OCI-LY1 (cell line): ENCODE data around the gene CC2D1A.

ENCODE experiments used
- H2AFZ ChIP-seq: fragments of 200-600 bp; sonication (generic), shearing (Covaris generic); 2 replicates; pipeline ENCODE4 v1.6.0; 2014; ENCODE audit warnings: antibody characterized with exemption, mild to moderate bottlenecking, low read length
- H3F3A ChIP-seq: fragments of 200-600 bp; sonication (generic), shearing (Covaris generic); 2 replicates; pipeline ENCODE4 v1.6.0; 2014; ENCODE audit warnings: mild to moderate bottlenecking, antibody characterized with exemption, low read length, moderate library complexity; ENCODE audit not compliant: insufficient read depth
- H3K27ac ChIP-seq: fragments of 200-600 bp; sonication (generic); 2 replicates; pipeline ENCODE4 v1.5.1; 2014; ENCODE audit warnings: low read length, mixed run types, mild to moderate bottlenecking, low read depth; ENCODE audit not compliant: poor library complexity, severe bottlenecking
- H3K27me3 ChIP-seq: fragments of 200-600 bp; sonication (generic); 2 replicates; pipeline ENCODE4 v1.6.0; 2014; ENCODE audit warnings: antibody characterized with exemption, mild to moderate bottlenecking, low read length, moderate library complexity; ENCODE audit not compliant: insufficient read depth
- H3K36me3 ChIP-seq: fragments of 200-600 bp; sonication (generic); 2 replicates; pipeline ENCODE4 v1.6.1; 2014; ENCODE audit warnings: mild to moderate bottlenecking, antibody characterized with exemption, low read length, moderate library complexity, mixed read lengths; ENCODE audit not compliant: insufficient read depth
- H3K4me1 ChIP-seq: fragments of 200-600 bp; sonication (generic); 2 replicates; pipeline ENCODE4 v1.5.1; 2014; ENCODE audit warnings: mild to moderate bottlenecking, low read length, moderate library complexity; ENCODE audit not compliant: insufficient read depth, severe bottlenecking
- H3K4me2 ChIP-seq: fragments of 200-600 bp; sonication (generic), shearing (Covaris generic); 2 replicates; pipeline ENCODE4 v1.6.1; 2014; ENCODE audit warnings: low read length
- H3K4me3 ChIP-seq: fragments of 200-600 bp; sonication (generic); 2 replicates; pipeline ENCODE4 v1.5.1; 2014; ENCODE audit warnings: low read length, low read depth, mild to moderate bottlenecking, mixed read lengths; ENCODE audit not compliant: poor library complexity, severe bottlenecking
- H3K79me2 ChIP-seq: fragments of 200-600 bp; shearing (Covaris generic); 2 replicates; pipeline ENCODE4 v1.6.1; 2016; ENCODE audit warnings: mixed run types, low read length, mixed read lengths; ENCODE audit not compliant: insufficient read depth
- H3K9ac ChIP-seq: fragments of 200-600 bp; sonication (generic), shearing (Covaris generic); 2 replicates; pipeline ENCODE4 v1.6.1; 2014; ENCODE audit warnings: mild to moderate bottlenecking, low read length, mixed read lengths
- H3K9me2 ChIP-seq: fragments of 200-600 bp; sonication (generic), shearing (Covaris generic); 2 replicates; pipeline ENCODE4 v1.6.1; 2014; ENCODE audit warnings: low read depth, mild to moderate bottlenecking, low read length, mixed read lengths
- H3K9me3 ChIP-seq: fragments of 200-600 bp; shearing (Covaris generic); 2 replicates; pipeline ENCODE4 v1.6.1; 2014; ENCODE audit warnings: low read length, mixed read lengths
- H4K20me1 ChIP-seq: fragments of 200-600 bp; sonication (generic), shearing (Covaris generic); 2 replicates; pipeline ENCODE4 v1.6.0; 2016; ENCODE audit warnings: mild to moderate bottlenecking, low read length; ENCODE audit not compliant: insufficient read depth
- CTCF ChIP-seq: fragments of 200-600 bp; sonication (generic), shearing (Covaris generic); IDR thresholded peaks from 2 replicates; pipeline ENCODE4 v1.5.1; 2017; ENCODE audit warnings: mild to moderate bottlenecking, antibody characterized with exemption, low read length, moderate library complexity, mixed read lengths
- EZH2 ChIP-seq: fragments of 200-600 bp; sonication (generic), shearing (Covaris generic); IDR thresholded peaks from 2 replicates; pipeline ENCODE4 v1.8.0; 2017; ENCODE audit warnings: borderline replicate concordance, mixed run types, mild to moderate bottlenecking, antibody characterized with exemption, low read length, moderate library complexity, mixed read lengths

Gene CC2D1A

GRCh38 chr19:13923194-13923987, 17.4 kb downstream of the CC2D1A start:
- Histone ChIP-seq H3K27ac (no peak overlapping the region), H4K20me1 (no peaks in the 10 kb centered on the region), H3K36me3 (peaks cover 76% of the 10 kb centered on the region), H3F3A (no peaks in the 10 kb centered on the region), H2AFZ (no peak overlapping the region), H3K4me2 (no peak overlapping the region), H3K9ac (no peak overlapping the region), H3K9me3 (0 out of 2 replicates have a peak, but pooled peaks cover 2% of the 10 kb centered on the region), H3K4me1 (no peaks in the 10 kb centered on the region), H3K79me2 (no peaks in the 10 kb centered on the region), H3K27me3 (no peaks in the 10 kb centered on the region), H3K9me2 (no peaks in the 10 kb centered on the region), H3K4me3 (no peak overlapping the region)
- TF ChIP-seq CTCF (no peak), EZH2 (no peak)

GRCh38 chr19:13926010-13926409, 20.0 kb downstream of the CC2D1A start:
- Histone ChIP-seq H3K9me2 (no peaks in the 10 kb centered on the region), H3K9me3 (no peaks in the 10 kb centered on the region), H2AFZ (no peak overlapping the region), H3K79me2 (no peaks in the 10 kb centered on the region), H3K36me3 (peaks cover 61% of the 10 kb centered on the region), H3K9ac (no peak overlapping the region), H4K20me1 (no peaks in the 10 kb centered on the region), H3K4me1 (no peaks in the 10 kb centered on the region), H3K4me3 (no peak overlapping the region), H3K4me2 (no peak overlapping the region), H3K27me3 (no peaks in the 10 kb centered on the region), H3K27ac (no peak overlapping the region), H3F3A (no peaks in the 10 kb centered on the region)
- no peak for TF ChIP-seq CTCF
- TF ChIP-seq EZH2, result no peak

GRCh38 chr19:13926715-13927114, 20.7 kb downstream of the CC2D1A start:
- Histone ChIP-seq H3K4me1 (no peaks in the 10 kb centered on the region), H3K27ac (no peak overlapping the region), H3K9me3 (no peaks in the 10 kb centered on the region), H3K4me3 (no peak overlapping the region), H4K20me1 (no peaks in the 10 kb centered on the region), H3K36me3 (peaks cover 58% of the 10 kb centered on the region), H3K9me2 (no peaks in the 10 kb centered on the region), H3K27me3 (no peaks in the 10 kb centered on the region), H3K4me2 (no peak overlapping the region), H3K9ac (no peak overlapping the region), H3K79me2 (no peaks in the 10 kb centered on the region), H2AFZ (no peak overlapping the region), H3F3A (no peaks in the 10 kb centered on the region)
- no peak for TF ChIP-seq CTCF
- no peak for TF ChIP-seq EZH2
